K562 (cell line): ENCODE measurements around the gene KIR2DL3. TPM values are rescaled to one million over a fixed set of nuclear protein-coding genes. Genes with fewer than 3 reads are reported as not detected.

Source experiments
- ATF2 ChIP-seq: sonication (generic); formaldehyde crosslinking; IDR thresholded peaks from 2 replicates; pipeline ENCODE4 v1.8.1; 2022; ENCODE audit warnings: missing genetic modification reagents
- BCL6 ChIP-seq: fragments of 250-450 bp; sonication (Bioruptor Pico); IDR thresholded peaks from 2 replicates; pipeline ENCODE4 v1.4.0; 2020
- BHLHE40 ChIP-seq: IDR thresholded peaks from 2 replicates; pipeline ENCODE4 v1.6.1; 2011; ENCODE audit warnings: low read length, improper control_type of control experiment
- BRD9 ChIP-seq: fragments of 450-650 bp; IDR thresholded peaks from 2 replicates; pipeline ENCODE4 v1.6.1; 2018; ENCODE audit warnings: low read depth; ENCODE audit not compliant: partially characterized antibody
- CEBPG ChIP-seq, 3 experiments: fragments of 200-800 bp in 1 of 3; sonication (Bioruptor generic) in 1 of 3; sonication (generic) in 1 of 3; formaldehyde crosslinking in 1 of 3; IDR thresholded peaks in 2 of 3; conservative IDR thresholded peaks in 1 of 3; 2 replicates each; pipeline versions ENCODE4 v1.6.1 to v1.8.0; 2016 to 2022; ENCODE audit warnings: missing compliant biosample characterization in 2 of 3, missing genetic modification characterization in 2 of 3, mild to moderate bottlenecking in 1 of 3, missing genetic modification reagents in 1 of 3
- ETS1 ChIP-seq: conservative IDR thresholded peaks from 2 replicates; pipeline ENCODE4 v1.6.1; 2011; ENCODE audit warnings: low read depth, mild to moderate bottlenecking, low read length; ENCODE audit not compliant: control insufficient read depth
- HDAC6 ChIP-seq: IDR thresholded peaks from 2 replicates; pipeline ENCODE4 v1.6.1; 2012; ENCODE audit warnings: low read depth, mild to moderate bottlenecking, control low read depth, inconsistent platforms, low read length, moderate library complexity
- HSF4 ChIP-seq: fragments of 250-450 bp; sonication (Bioruptor Pico); IDR thresholded peaks from 2 replicates; pipeline ENCODE4 v2.1.2; 2022; ENCODE audit warnings: mild to moderate bottlenecking, moderate library complexity, borderline replicate concordance
- NR2C1 ChIP-seq, 2 experiments: fragments of 450-650 bp; IDR thresholded peaks; 2 replicates each; pipeline ENCODE4 v1.6.1; 2017; ENCODE audit warnings: mild to moderate bottlenecking in 2 of 2, antibody characterized with exemption in 1 of 2, inconsistent platforms in 1 of 2, missing compliant biosample characterization in 1 of 2, missing genetic modification characterization in 1 of 2
- NR2F6 ChIP-seq: fragments of 450-650 bp; formaldehyde crosslinking; IDR thresholded peaks from 2 replicates; pipeline ENCODE4 v1.4.0; 2020; ENCODE audit warnings: mild to moderate bottlenecking
- PRPF4 ChIP-seq: fragments of 200-400 bp; formaldehyde crosslinking; IDR thresholded peaks from one replicate; pipeline ENCODE4 v1.6.1; 2017; ENCODE audit warnings: low read length, low read depth, mild to moderate bottlenecking; ENCODE audit not compliant: insufficient read depth, poor library complexity, severe bottlenecking
- SAFB ChIP-seq: fragments of 200-400 bp; formaldehyde crosslinking; IDR thresholded peaks from 2 replicates; pipeline ENCODE4 v1.6.1; 2017; ENCODE audit warnings: low read depth, low read length, borderline replicate concordance
- TAL1 ChIP-seq: fragments of 450-650 bp; IDR thresholded peaks from 2 replicates; pipeline ENCODE4 v1.6.1; 2016; ENCODE audit warnings: mild to moderate bottlenecking
- TCF3 ChIP-seq: sonication (generic); formaldehyde crosslinking; IDR thresholded peaks from 2 replicates; pipeline ENCODE4 v1.4.0; 2020; ENCODE audit warnings: mild to moderate bottlenecking, missing genetic modification reagents
- TEAD4 ChIP-seq, 2 experiments: sonication (generic) in 1 of 2; formaldehyde crosslinking in 1 of 2; IDR thresholded peaks; 2 replicates each; pipeline versions ENCODE4 v1.6.1 to v1.8.0; 2012 to 2022; ENCODE audit warnings: borderline replicate concordance in 1 of 2, inconsistent platforms in 1 of 2, low read length in 1 of 2, mild to moderate bottlenecking in 1 of 2, missing genetic modification reagents in 1 of 2
- YY1 ChIP-seq, 3 experiments: IDR thresholded peaks; 2 replicates each; pipeline ENCODE4 v1.6.1; 2011; ENCODE audit warnings: low read length in 2 of 3, mild to moderate bottlenecking in 2 of 3, moderate library complexity in 2 of 3, borderline replicate concordance in 1 of 3, control low read depth in 1 of 3, low read depth in 1 of 3; ENCODE audit not compliant: insufficient read depth in 3 of 3, insufficient replicate concordance in 2 of 3, control insufficient read depth in 1 of 3, insufficient read length in 1 of 3; ENCODE audit errors: extremely low read depth in 1 of 3
- ZNF232 ChIP-seq: sonication (generic); formaldehyde crosslinking; IDR thresholded peaks from 2 replicates; pipeline ENCODE4 v1.8.0; 2022; ENCODE audit warnings: mild to moderate bottlenecking, missing genetic modification reagents
- ZNF592 ChIP-seq: fragments of 450-650 bp; IDR thresholded peaks from 2 replicates; pipeline ENCODE4 v1.6.1; 2017; ENCODE audit warnings: antibody characterized with exemption, mild to moderate bottlenecking
- polyA plus RNA-seq, 8 experiments: library from polyadenylated mRNA; depleted of rRNA in 4 of 8; stranded (reverse) in 5 of 8; unstranded in 3 of 8; fragments of >200 nt; fragmentation: Nextera tagmentation in 2 of 8; fragmentation: Illumina TruSeq in 1 of 8; extraction: Ambion mirVana in 2 of 8; extraction: Trizol in 1 of 8; gene quantifications; 2 replicates each; pipeline versions ENCODE4 v1.2.1 to v1.2.3, GENCODE V29; 2011 to 2014; ENCODE audit warnings: inconsistent platforms in 1 of 8, missing spikeins in 1 of 8
- total RNA-seq, 7 experiments: library from RNA; depleted of rRNA in 6 of 7; stranded (reverse); fragments of >200 nt in 6 of 7; fragmentation: Illumina TruSeq in 2 of 7; extraction: Trizol in 2 of 7; gene quantifications; 2 replicates each; pipeline versions ENCODE4 v1.2.1 to v1.2.3, GENCODE V29; 2011 to 2021; ENCODE audit warnings: low replicate concordance in 1 of 7

The KIR2DL3 gene
- total and polyA plus RNA-seq, 9 of the 15 experiments (the other 6 are each of a cell fraction or from before 2014, with no cell fraction given): not detected

GRCh38 chr19:54738715-54739114, 402 bp downstream of the KIR2DL3 start (continued):
- TF ChIP-seq ZNF592: no peak
- no peak for TF ChIP-seq ZNF232 (CRISPR knock-in tag)
- no peak for TF ChIP-seq NR2F6
- no peak for TF ChIP-seq ATF2 (CRISPR knock-in tag)
- 0 out of 2 replicates have a peak, but pooled peaks have one; percentile 8 for TF ChIP-seq TCF3 (CRISPR knock-in tag)
- TF ChIP-seq BCL6 (CRISPR knock-in tag): no peak
- TF ChIP-seq BHLHE40: no peak
- no peak for TF ChIP-seq YY1 (IDR thresholded peaks at IDR 0.05; ENCODE audit: borderline replicate concordance in 1 of 3, control insufficient read depth in 1 of 3, extremely low read depth in 1 of 3, insufficient read depth in 3 of 3, insufficient read length in 1 of 3, insufficient replicate concordance in 2 of 3, low read depth in 1 of 3, low read length in 2 of 3)
- TF ChIP-seq HDAC6: no peak
- peak; percentile 50 for TF ChIP-seq TEAD4 (IDR thresholded peaks at IDR 0.05; ENCODE audit: low read length)
- TF ChIP-seq TEAD4 (CRISPR knock-in tag; IDR thresholded peaks at IDR 0.05; ENCODE audit: borderline replicate concordance): no peak
- TF ChIP-seq ETS1: no peak
- no peak for TF ChIP-seq NR2C1 (IDR thresholded peaks at IDR 0.05)
- TF ChIP-seq NR2C1 (tag; IDR thresholded peaks at IDR 0.05): no peak
- no peak for TF ChIP-seq SAFB
- no peak for TF ChIP-seq BRD9
- TF ChIP-seq PRPF4: no peak
- no peak for TF ChIP-seq CEBPG (CRISPR knock-in tag; IDR thresholded peaks at IDR 0.05)
- no peak for TF ChIP-seq CEBPG (tag; conservative IDR thresholded peaks at IDR 0.05 in 1 of 2, IDR thresholded peaks at IDR 0.05 in 1 of 2)
- TF ChIP-seq TAL1: peak; percentile 59
- no peak for TF ChIP-seq HSF4 (CRISPR knock-in tag)
